CD8-positive, alpha-beta memory T cell (primary cell): ENCODE results near the gene CCT6A. TPM values are rescaled to one million over a fixed set of nuclear protein-coding genes. Genes with fewer than 3 reads are reported as not detected.
"Not testable (repeated sequence)": the region's sequence is repeated elsewhere in the genome, so short reads cannot be mapped to it uniquely, and the experiment has no call there.

Source experiments
- CTCF ChIA-PET: fragments of 350-600 bp; sonication (Branson Sonifier 250); formaldehyde crosslinking; loops from one replicate; lab custom pipeline; 2021; ENCODE audit warnings: antibody characterized with exemption; lab: Charles Lee
- POLR2A ChIA-PET: fragments of 350-600 bp; sonication (Branson Sonifier 250); formaldehyde crosslinking; loops from one replicate; lab custom pipeline; 2021; ENCODE audit warnings: antibody characterized with exemption; lab: Charles Lee
- DNase-seq, 5 donors: peaks; one replicate each; pipeline versions ENCODE4 v3.0.0 to v3.0.0-alpha.2; 2020 to 2022; ENCODE audit warnings: mixed read lengths in 1 of 5
- H3K27ac ChIP-seq: one replicate; pipeline ENCODE4 v1.7.0; 2013; ENCODE audit warnings: low read depth, mild to moderate bottlenecking, low read length, moderate library complexity
- H3K27me3 ChIP-seq: 2 replicates; pipeline ENCODE4 v1.7.0; 2013; ENCODE audit warnings: low read length, mild to moderate bottlenecking; ENCODE audit not compliant: insufficient read depth, poor library complexity, severe bottlenecking
- H3K36me3 ChIP-seq: 2 replicates; pipeline ENCODE4 v1.7.0; 2013; ENCODE audit warnings: mild to moderate bottlenecking, low read length, moderate library complexity; ENCODE audit not compliant: insufficient read depth
- H3K4me1 ChIP-seq: 2 replicates; pipeline ENCODE4 v1.7.0; 2013; ENCODE audit warnings: mild to moderate bottlenecking, low read length, moderate library complexity; ENCODE audit not compliant: insufficient read depth
- H3K4me3 ChIP-seq: 2 replicates; pipeline ENCODE4 v1.7.0; 2013; ENCODE audit warnings: mild to moderate bottlenecking, low read length
- H3K9me3 ChIP-seq: 2 replicates; pipeline ENCODE4 v1.7.0; 2013; ENCODE audit warnings: mild to moderate bottlenecking, low read length
- H3K27ac Mint-ChIP-seq, 8 donors: one replicate each; pipeline ENCODE4 v1.8.0; 2020 to 2021; ENCODE audit warnings: mixed read lengths in 8 of 8, mild to moderate bottlenecking in 6 of 8, inconsistent platforms in 3 of 8, moderate library complexity in 3 of 8
- H3K27me3 Mint-ChIP-seq, 2 donors: one replicate each; pipeline ENCODE4 v1.8.0; 2020 to 2021; ENCODE audit warnings: mixed read lengths in 2 of 2, mild to moderate bottlenecking in 1 of 2, moderate library complexity in 1 of 2
- H3K36me3 Mint-ChIP-seq, 3 donors: one replicate each; pipeline ENCODE4 v1.8.0; 2020 to 2021; ENCODE audit warnings: mixed read lengths in 3 of 3, inconsistent platforms in 1 of 3, mild to moderate bottlenecking in 1 of 3
- H3K4me1 Mint-ChIP-seq, 3 donors: one replicate each; pipeline ENCODE4 v1.8.0; 2020 to 2021; ENCODE audit warnings: mixed read lengths in 3 of 3, inconsistent platforms in 1 of 3, mild to moderate bottlenecking in 1 of 3
- H3K4me3 Mint-ChIP-seq, 7 donors: one replicate each; pipeline ENCODE4 v1.8.0; 2020 to 2021; ENCODE audit warnings: mixed read lengths in 7 of 7, mild to moderate bottlenecking in 6 of 7, moderate library complexity in 4 of 7, inconsistent platforms in 2 of 7
- H3K9me3 Mint-ChIP-seq, 5 donors: one replicate each; pipeline ENCODE4 v1.8.0; 2020 to 2022; ENCODE audit warnings: mixed read lengths in 5 of 5, mild to moderate bottlenecking in 3 of 5, moderate library complexity in 2 of 5, inconsistent platforms in 1 of 5
- polyA plus RNA-seq: library from polyadenylated mRNA; unstranded; fragments of 300-500 nt; fragmentation: Illumina TruSeq; gene quantifications from one replicate; pipeline ENCODE4 v1.2.3, GENCODE V29; 2021
- total RNA-seq, 2 experiments: library from RNA; stranded (reverse); gene quantifications; one replicate each; pipeline ENCODE4 v1.2.3, GENCODE V29; 2021

The CCT6A gene
- total and polyA plus RNA-seq, 3 experiments from 2014 or later, result 93.3 to 361 (median 348) TPM

DNA sequence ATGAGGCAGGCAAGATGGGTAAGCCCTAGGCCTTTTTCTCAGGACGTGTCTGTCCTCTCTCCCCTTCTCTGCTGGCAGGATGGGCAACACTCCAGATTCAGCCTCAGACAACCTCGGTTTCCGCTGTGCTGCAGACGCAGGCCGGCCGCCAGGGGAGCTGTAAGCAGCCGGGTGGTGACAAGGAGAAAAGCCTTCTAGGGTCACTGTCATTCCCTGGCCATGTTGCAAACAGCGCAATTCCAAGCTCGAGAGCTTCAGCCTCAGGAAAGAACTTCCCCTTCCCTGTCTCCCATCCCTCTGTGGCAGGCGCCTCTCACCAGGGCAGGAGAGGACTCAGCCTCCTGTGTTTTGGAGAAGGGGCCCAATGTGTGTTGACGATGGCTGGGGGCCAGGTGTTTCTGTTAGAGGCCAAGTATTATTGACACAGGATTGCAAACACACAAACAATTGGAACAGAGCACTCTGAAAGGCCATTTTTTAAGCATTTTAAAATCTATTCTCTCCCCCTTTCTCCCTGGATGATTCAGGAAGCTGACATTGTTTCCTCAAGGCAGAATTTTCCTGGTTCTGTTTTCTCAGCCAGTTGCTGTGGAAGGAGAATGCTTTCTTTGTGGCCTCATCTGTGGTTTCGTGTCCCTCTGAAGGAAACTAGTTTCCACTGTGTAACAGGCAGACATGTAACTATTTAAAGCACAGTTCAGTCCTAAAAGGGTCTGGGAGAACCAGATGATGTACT lies 28.1 kb downstream of the CCT6A start:
- Histone ChIP-seq H3K9me3 (no peaks in the 10 kb centered on the region), H3K4me3 (no peak overlapping the region), H3K27ac (no peak overlapping the region), H3K27me3 (no peaks in the 10 kb centered on the region), H3K36me3 (no peaks in the 10 kb centered on the region), H3K4me1 (no peaks in the 10 kb centered on the region)
- no peak for DNase-seq
- Mint-ChIP-seq H3K4me1 (no peaks in the 10 kb centered on the region), H3K9me3 (no peaks in the 10 kb centered on the region), H3K4me3 (no peak overlapping the region), H3K27ac (peak overlapping the region in 2 of 8 donors; percentile 23 to 27), H3K36me3 (peaks cover 0 to 56% (median 5%) of the 10 kb centered on the region in 3 donors), H3K27me3 (no peaks in the 10 kb centered on the region)
- ChIA-PET POLR2A (no interaction called here), CTCF (no interaction called here)

GRCh38 chr7:56080726-56081435 lies 29.3 kb downstream of the CCT6A start:
- Mint-ChIP-seq H3K27ac (peak overlapping the region in 3 of 8 donors; percentile 10 to 51 (median 45)), H3K36me3 (peaks cover 0 to 56% (median 5%) of the 10 kb centered on the region in 3 donors)
- DNase-seq, POLR2A ChIA-PET, H3K4me3 Mint-ChIP-seq, H3K27ac ChIP-seq, H3K4me3 ChIP-seq, H3K4me1 ChIP-seq, H3K9me3 ChIP-seq, H3K36me3 ChIP-seq, H3K4me1 Mint-ChIP-seq, H3K9me3 Mint-ChIP-seq, CTCF ChIA-PET, H3K27me3 ChIP-seq, H3K27me3 Mint-ChIP-seq: not testable (repeated sequence)

GRCh38 chr7:56081626-56082340 lies 30.2 kb downstream of the CCT6A start:
- H3K4me1 ChIP-seq, result no peaks in the 10 kb centered on the region
- no peak overlapping the region for H3K27ac Mint-ChIP-seq
- ChIA-PET CTCF (no interaction called here), POLR2A (no interaction called here)
- no peak overlapping the region for H3K4me3 ChIP-seq
- peaks cover 0 to 59% (median 7%) of the 10 kb centered on the region in 3 donors for H3K36me3 Mint-ChIP-seq
- H3K27ac ChIP-seq, result no peak overlapping the region
- no peaks in the 10 kb centered on the region for H3K27me3 Mint-ChIP-seq
- no peaks in the 10 kb centered on the region for H3K36me3 ChIP-seq
- no peak overlapping the region for H3K4me3 Mint-ChIP-seq
- no peaks in the 10 kb centered on the region for H3K9me3 ChIP-seq
- DNase-seq, result no peak
- H3K9me3 Mint-ChIP-seq, result no peaks in the 10 kb centered on the region
- H3K27me3 ChIP-seq, result no peaks in the 10 kb centered on the region
- no peaks in the 10 kb centered on the region for H3K4me1 Mint-ChIP-seq

DNA sequence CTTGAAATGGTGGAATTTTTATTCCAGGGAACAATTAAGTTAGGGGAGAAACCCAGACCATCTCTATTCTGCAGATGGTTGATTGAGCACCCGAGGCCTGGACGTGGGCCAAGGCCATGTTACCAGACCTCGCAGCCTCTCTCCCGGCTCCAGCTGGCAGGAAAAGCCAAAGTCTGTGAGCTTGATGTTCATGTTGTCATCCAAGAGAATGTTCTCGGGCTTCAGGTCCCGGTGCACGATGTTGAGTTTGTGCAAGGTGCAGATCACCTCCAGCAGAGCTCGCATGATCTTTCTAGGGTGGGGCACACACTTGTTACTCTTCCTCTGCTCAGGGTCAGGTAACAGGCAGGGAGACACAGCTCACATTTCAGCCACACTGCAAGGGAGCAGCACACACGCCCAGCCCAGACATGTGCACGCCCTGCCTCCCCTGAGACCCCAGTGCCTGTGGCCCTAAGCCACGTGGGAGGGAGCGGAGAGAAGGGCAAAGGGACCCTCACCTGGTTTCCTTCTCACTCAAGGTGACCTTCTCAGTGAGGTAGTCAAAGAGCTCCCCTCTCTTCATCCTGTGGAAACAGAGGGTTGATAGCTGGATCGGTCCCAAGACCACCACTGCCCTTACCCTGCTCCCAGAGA lies 31.7 kb downstream of the CCT6A start:
- no peak overlapping the region for H3K4me3 Mint-ChIP-seq
- Histone ChIP-seq H3K27me3 (no peaks in the 10 kb centered on the region), H3K36me3 (no peaks in the 10 kb centered on the region), H3K27ac (no peak overlapping the region), H3K9me3 (no peaks in the 10 kb centered on the region), H3K4me1 (no peaks in the 10 kb centered on the region), H3K4me3 (no peak overlapping the region)
- ChIA-PET CTCF (interaction anchor here (1.7 kb wide), 1 partner anchor 9 kb away, joined by 13 read pairs; no protein-coding TSS in a partner anchor), POLR2A (no interaction called here)
- H3K4me1 Mint-ChIP-seq, result no peaks in the 10 kb centered on the region
- no peaks in the 10 kb centered on the region for H3K9me3 Mint-ChIP-seq
- no peak for DNase-seq
- H3K27me3 Mint-ChIP-seq, result no peaks in the 10 kb centered on the region
- H3K36me3 Mint-ChIP-seq, result peaks cover 0 to 56% (median 7%) of the 10 kb centered on the region in 3 donors
- H3K27ac Mint-ChIP-seq, result peak overlapping the region in 1 of 8 donors; percentile 33

- ChIA-PET POLR2A (no interaction called here), CTCF (interaction anchor here (1.7 to 3.6 kb wide), 2 partner anchors 13 to 82 kb away, joined by 3 to 13 read pairs; no protein-coding TSS in a partner anchor)
- Mint-ChIP-seq H3K27me3 (no peaks in the 10 kb centered on the region), H3K36me3 (peaks cover 0 to 30% (median 7%) of the 10 kb centered on the region in 3 donors), H3K27ac (peak overlapping the region in 1 of 8 donors; percentile 26), H3K4me1 (no peaks in the 10 kb centered on the region), H3K4me3 (no peak overlapping the region), H3K9me3 (no peaks in the 10 kb centered on the region)
- no peak overlapping the region for H3K4me3 ChIP-seq
- H3K4me1 ChIP-seq, result no peaks in the 10 kb centered on the region
- no peak overlapping the region for H3K27ac ChIP-seq
- no peaks in the 10 kb centered on the region for H3K9me3 ChIP-seq
- DNase-seq, result no peak
- no peaks in the 10 kb centered on the region for H3K27me3 ChIP-seq
- H3K36me3 ChIP-seq, result no peaks in the 10 kb centered on the region
These were observed 35.2 kb downstream of the CCT6A start for GRCh38 chr7:56086761-56087160.

DNA sequence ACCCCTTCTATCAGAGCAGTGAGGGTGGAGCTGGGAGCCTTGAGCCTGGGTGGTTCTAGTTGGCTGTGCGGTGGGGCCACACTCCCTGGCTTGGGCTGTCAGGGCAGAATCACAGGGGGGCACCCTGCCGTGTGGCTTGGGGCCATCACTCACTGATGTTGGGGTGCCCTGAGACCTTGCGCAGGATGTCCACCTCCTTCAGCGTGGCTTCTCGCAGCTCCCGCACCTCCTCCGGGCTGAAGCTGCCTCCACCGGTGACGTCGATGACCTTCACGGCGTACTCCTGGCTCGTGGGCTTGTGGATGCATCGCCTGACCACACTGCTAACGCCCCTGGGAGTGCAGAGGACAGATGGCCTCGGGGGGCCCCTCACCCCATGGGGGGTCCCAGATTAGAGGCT lies 35.9 kb downstream of the CCT6A start:
- H3K27me3 ChIP-seq, result no peaks in the 10 kb centered on the region
- DNase-seq, result no peak
- H3K36me3 Mint-ChIP-seq, result peaks cover 0 to 27% (median 4%) of the 10 kb centered on the region in 3 donors
- no peaks in the 10 kb centered on the region for H3K27me3 Mint-ChIP-seq
- ChIA-PET CTCF (interaction anchor here (1.7 to 3.6 kb wide), 2 partner anchors 14 to 83 kb away, joined by 3 to 13 read pairs; no protein-coding TSS in a partner anchor), POLR2A (no interaction called here)
- no peaks in the 10 kb centered on the region for H3K4me1 ChIP-seq
- H3K27ac ChIP-seq, result no peak overlapping the region
- H3K27ac Mint-ChIP-seq, result no peak overlapping the region
- no peaks in the 10 kb centered on the region for H3K9me3 Mint-ChIP-seq
- no peak overlapping the region for H3K4me3 ChIP-seq
- H3K4me3 Mint-ChIP-seq, result no peak overlapping the region
- no peaks in the 10 kb centered on the region for H3K9me3 ChIP-seq
- no peaks in the 10 kb centered on the region for H3K4me1 Mint-ChIP-seq
- H3K36me3 ChIP-seq, result no peaks in the 10 kb centered on the region

DNA sequence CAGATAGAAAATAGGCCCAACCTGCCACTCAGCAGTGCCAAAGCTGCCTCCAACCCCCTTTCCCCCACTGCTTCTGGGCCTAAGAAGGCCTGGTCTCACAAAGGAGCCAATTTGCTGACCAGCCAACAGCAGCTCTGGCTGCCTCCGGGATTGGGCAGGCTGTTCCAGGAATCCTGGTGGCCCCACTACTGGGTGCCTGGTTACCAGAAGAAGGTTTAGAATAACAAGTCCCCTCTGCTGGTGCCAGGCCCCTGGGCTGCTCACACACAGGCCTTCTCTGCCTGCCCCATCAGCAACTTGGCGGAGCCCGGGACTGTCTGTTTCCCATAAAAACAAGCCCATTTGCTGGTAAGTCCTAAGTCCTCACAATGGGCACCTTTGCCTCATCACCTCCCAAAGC lies 40.0 kb downstream of the CCT6A start:
- Mint-ChIP-seq H3K36me3 (peaks cover 0 to 15% (median 2%) of the 10 kb centered on the region in 3 donors), H3K9me3 (no peaks in the 10 kb centered on the region), H3K27me3 (no peaks in the 10 kb centered on the region), H3K4me3 (no peak overlapping the region), H3K27ac (no peak overlapping the region), H3K4me1 (no peaks in the 10 kb centered on the region)
- Histone ChIP-seq H3K9me3 (no peaks in the 10 kb centered on the region), H3K4me1 (no peaks in the 10 kb centered on the region), H3K27me3 (no peaks in the 10 kb centered on the region), H3K27ac (no peak overlapping the region), H3K4me3 (no peak overlapping the region), H3K36me3 (no peaks in the 10 kb centered on the region)
- POLR2A ChIA-PET, result no interaction called here
- CTCF ChIA-PET, result no interaction called here
- no peak for DNase-seq
